ENCODE data around the gene ZGLP1. TPM values are rescaled to one million over a fixed set of nuclear protein-coding genes. Genes with fewer than 3 reads are reported as not detected.
A peak's percentile ranks its signal among the peaks of the same experiment; 100 is the strongest.

Gene ZGLP1
- total and polyA plus RNA-seq, 2 of the 13 experiments (the other 11 are each of a cell fraction or from before 2014, with no cell fraction given), result 2.4 to 3.0 TPM

- TF ChIP-seq ELF1 (CRISPR knock-in tag; IDR thresholded peaks at IDR 0.05), result 0 out of 2 replicates have a peak, but pooled peaks have one; percentile 16
- no peak for TF ChIP-seq AHDC1 (CRISPR knock-in tag; IDR thresholded peaks at IDR 0.05; ENCODE audit: borderline replicate concordance)
- no peak for TF ChIP-seq ZNF709 (CRISPR knock-in tag; IDR thresholded peaks at IDR 0.05)
- no peak for TF ChIP-seq ELK4 (CRISPR knock-in tag; IDR thresholded peaks at IDR 0.05; ENCODE audit: borderline replicate concordance)
- TF ChIP-seq ZNF296 (CRISPR knock-in tag; conservative IDR thresholded peaks at IDR 0.05), result 0 out of 2 replicates have a peak, but pooled peaks have one; percentile 37
- no peak for TF ChIP-seq ZNF878 (CRISPR knock-in tag; IDR thresholded peaks at IDR 0.05)
- TF ChIP-seq ZBTB43 (CRISPR knock-in tag; conservative IDR thresholded peaks at IDR 0.05), result no peak
These were observed 25.9 kb upstream of the ZGLP1 start (continued) for GRCh38 chr19:10335352-10335985.

All from HepG2 (cell line).